Fibroblast of peridontal ligament (primary cell): Measurements from ENCODE around the gene NABP1.

Experiments
- DNase-seq: peaks from one replicate; pipeline ENCODE4 v3.0.0-alpha.2; 2010; ENCODE audit errors: extremely low read depth

Gene NABP1

GRCh38 chr2:191680639-191681038 is 2.7 kb downstream of the NABP1 start:
- no peak for DNase-seq

DNA sequence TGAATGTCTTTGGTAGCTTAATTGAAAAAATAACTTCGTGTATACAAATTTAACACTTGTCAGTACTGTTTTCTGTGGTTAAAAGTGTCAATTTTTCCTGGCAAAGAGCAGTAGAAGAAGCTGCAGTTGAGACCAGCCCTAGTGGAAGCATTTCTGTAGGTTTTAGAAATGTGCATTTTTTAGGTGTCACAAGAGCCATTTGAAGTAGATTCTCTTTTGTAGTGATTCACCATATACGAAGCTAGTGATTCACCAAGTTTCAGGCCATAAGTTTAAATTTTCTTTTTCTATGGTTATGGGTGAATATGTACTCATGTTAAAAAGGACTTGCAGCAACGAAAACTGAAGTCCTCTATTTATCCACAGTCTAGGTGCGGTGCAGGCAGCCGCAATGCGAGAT is 4.2 kb downstream of the NABP1 start:
- DNase-seq, result peak; percentile 31

- peak; percentile 33 for DNase-seq
Measured at GRCh38 chr2:191686066-191686465, 8.1 kb downstream of the NABP1 start.

- DNase-seq, result no peak
Measured at GRCh38 chr2:191686729-191687128, 8.8 kb downstream of the NABP1 start.

- DNase-seq, result no peak
Measured at GRCh38 chr2:191687867-191688266, 9.9 kb downstream of the NABP1 start.

DNA sequence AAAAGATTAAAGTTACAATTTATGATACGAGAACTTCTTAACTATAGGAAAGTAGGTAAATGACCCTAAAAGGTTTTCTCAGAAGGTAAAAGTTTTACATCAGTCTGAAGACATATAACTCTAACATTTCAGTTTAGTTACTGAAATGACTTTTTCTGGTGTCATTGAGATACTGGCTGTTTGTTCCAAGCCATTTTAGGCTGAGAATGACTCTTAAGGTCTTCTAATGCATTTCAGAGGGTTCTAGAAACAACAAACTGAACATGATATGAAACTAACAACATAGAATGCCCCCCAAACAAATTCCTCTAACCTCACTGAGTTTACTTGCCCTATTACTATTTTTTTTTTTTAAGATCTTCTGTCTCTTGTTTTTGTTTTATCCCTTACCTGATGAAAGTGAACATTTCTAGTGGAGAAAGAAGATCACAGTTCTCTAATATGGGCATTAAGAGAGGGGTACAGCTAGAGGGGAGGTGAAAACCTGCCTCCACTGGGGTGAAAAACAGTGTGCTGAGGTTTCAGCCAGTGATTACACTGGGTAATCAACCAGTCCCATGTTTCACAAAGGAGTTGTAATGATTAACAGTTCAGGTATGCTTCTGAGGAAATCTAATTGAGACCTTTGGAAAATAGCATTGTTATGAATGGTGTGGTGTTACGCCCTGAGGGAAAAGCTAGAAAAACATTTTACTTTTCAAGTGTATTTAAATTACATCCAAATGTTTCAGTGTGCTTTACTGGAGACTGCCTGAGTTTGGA is 11.2 kb downstream of the NABP1 start:
- peak; percentile 94 for DNase-seq

DNA sequence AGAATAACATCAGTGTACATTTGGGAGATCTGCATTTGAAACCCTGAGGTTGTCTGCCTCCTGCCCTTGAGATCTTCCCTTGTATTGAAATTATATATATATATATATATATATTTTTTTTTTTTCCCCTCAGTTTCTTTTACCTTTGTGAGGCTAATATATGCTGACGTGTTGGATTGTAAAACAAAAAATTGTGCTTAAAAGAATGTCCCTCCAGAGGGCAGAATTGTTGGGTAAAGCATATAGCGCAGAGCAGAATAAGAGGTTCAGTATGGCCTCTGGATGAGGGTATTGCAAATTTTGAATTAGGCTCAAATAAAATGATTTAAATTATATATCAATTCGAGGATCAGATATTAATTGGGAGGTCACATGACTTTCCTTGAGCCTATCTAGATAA is 12.4 kb downstream of the NABP1 start:
- no peak for DNase-seq

GRCh38 chr2:191691016-191691735 is 13.2 kb downstream of the NABP1 start:
- DNase-seq, result peak; percentile 95

DNA sequence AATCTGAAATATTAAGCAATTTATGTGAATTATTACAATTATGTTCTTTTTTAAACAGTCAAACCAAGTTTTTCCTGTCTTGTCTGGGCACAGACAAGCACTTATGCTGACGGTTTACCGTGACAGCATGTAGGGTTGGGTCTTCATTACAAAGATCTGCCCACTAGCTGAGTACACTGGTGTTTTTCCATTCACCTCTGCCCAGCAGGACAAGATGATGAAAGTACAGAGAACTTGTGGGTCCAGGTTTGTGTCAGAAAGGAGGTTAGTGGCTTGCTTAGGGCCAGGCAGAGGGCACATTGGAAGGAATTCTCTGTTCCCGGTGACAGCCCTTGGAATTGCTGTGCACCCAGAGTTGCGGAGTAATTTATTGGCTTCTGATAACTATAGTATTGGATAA is 14.0 kb downstream of the NABP1 start:
- no peak for DNase-seq

DNA sequence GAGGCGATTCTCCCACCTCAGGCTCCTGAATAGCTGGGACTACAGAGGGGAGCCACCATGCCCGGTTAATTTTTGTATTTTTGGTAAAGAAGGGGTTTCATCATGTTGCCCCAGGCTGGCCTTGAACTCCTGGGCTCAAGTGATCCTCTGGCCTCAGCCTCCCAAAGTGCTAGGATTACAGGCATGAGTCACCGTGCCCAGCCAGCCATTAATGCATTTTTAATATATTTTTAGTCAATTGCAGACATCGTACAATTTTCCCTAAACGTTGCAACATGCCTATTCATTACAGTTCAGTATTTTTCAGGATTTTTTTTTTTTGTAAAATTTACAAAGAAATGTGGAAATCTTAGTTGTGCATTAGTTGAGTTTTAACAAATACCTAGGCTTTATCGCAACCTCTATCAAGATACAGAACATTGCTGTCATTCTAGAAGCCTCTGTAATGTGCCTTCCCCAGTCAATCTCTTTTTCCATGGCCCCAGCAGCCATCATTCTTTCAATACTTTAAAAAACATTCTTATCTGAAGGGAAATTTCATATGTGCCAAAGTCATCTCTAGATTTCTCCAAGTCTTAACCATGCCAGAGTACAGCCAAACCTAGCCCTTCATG is 14.7 kb downstream of the NABP1 start:
- DNase-seq, result peak; percentile 32

GRCh38 chr2:191693166-191693565 is 15.2 kb downstream of the NABP1 start:
- peak; percentile 20 for DNase-seq

DNA sequence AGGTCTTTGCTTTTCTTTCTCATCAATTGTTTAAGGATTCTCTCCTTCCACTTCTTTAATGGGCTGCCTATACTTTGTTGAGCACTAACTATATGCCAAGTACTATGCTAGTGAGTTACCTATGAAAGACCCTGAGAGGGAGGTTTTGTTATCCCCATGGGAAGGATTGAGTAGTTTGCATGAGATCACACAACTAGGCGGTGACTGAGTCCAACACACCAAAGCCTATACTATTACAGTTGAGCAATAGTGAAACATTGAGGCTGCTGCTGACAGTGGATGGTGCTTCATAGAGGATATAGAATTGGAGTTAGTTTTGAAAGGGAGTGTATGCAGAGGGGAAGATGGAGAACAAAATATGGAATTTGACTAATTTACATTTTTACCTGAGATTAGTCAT is 15.8 kb downstream of the NABP1 start:
- DNase-seq, result peak; percentile 32

- DNase-seq, result peak; percentile 95
Measured at GRCh38 chr2:191696001-191696400, 18.1 kb downstream of the NABP1 start.

GRCh38 chr2:191696966-191697365 is 19.0 kb downstream of the NABP1 start:
- DNase-seq, result peak; percentile 17

GRCh38 chr2:191697870-191698269 is 19.9 kb downstream of the NABP1 start:
- DNase-seq, result no peak

- DNase-seq, result peak; percentile 35
Measured at GRCh38 chr2:191699341-191699945, 21.5 kb downstream of the NABP1 start.

DNA sequence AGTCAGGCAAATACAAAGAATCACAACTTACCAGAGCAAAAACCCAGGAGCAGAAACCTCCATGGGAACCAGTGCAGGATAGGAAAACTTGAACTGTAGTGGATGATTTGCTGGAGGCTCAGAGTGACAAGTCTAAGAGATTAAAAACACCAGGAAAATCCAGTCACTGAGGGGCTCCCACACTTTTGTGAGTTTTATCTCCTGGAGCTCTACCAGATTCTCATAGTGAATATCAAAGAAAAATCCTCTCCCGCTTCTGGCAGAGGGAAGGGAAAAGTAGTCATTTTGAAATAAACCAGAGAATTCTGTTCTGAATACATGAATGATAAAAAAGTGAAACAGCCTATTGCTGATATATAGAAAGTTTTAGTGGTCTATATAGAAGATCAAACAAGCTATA is 23.1 kb downstream of the NABP1 start:
- no peak for DNase-seq

DNA sequence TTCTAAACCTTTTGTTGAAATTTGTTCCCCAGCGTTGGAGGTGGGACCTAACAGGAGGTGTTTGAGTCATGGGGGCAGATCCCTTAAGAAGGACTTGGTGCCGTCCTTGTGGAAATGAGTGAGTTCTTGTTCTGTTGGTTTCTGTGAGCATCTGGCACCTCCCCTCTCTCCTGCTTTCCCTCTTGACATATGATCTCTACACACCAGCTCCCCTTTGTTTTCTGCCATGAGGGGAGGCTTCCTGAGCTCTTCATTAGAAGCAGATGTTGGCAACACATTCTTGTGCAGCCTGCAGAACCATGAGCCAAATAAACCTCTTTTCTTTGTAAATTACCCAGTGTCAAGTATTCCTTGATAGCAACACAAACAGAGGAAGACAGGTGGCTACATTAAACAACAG is 23.8 kb downstream of the NABP1 start:
- DNase-seq, result peak; percentile 56

GRCh38 chr2:191703079-191703725 is 25.3 kb downstream of the NABP1 start:
- no peak for DNase-seq

DNA sequence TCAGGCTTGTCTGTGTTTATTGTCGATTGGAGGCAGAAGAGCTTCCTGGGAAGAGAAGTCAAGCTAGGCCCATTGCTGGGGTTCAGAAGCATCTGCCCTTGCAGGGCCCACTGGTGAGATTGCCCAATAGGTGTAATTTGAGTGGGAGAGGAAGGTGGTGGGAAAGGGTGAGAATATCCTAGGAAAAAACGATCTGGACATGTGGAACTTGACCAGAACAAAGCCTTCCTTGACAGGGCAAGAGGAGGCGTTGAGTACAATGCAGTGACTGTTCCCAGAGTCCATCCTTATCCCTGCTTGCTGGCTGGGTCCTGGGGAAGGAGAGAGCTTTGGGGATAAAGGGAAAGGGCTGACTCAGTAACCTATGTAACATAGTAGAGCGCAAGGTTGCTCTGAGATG is 27.1 kb downstream of the NABP1 start:
- no peak for DNase-seq

DNA sequence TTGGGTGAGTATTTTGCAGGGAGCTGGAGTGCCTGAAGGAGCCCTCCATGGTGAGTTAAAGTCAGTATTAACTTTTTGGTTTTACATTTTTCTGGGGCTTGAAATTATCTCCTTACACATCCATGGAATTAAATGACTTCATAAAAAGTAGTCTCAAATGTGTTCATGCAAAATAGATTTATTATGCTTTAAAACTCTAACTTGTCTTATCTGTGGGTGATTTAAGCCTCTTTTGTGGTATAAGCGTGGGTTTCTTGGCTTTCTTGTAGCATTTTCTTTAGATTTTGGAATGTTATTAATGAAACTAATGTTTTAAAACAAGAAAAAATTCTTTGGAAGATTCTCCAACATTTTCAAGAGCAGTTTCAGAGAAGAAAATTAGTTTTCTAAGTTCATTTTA is 27.8 kb downstream of the NABP1 start:
- DNase-seq, result no peak

DNA sequence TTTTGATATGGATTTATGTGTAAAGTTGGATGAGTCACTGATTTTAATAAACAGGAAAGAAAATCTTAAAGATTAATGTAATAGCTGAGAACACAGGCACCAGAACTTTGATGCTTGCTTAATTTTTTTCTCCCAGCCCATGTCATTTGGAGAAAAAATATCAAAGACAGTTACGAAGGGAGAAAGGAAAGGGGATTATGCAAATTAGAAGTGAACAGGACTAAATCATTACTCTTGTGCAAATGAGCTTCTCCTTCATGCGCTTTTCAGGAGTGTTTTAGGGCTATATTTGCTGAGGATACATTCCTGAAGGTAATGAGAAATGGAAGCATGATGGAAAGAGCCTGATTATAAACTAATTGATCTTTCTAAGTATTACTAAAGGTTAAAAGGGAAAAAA is 28.9 kb downstream of the NABP1 start:
- DNase-seq, result no peak
